B cell (primary cell): ENCODE data around the gene TRIM2. TPM values are rescaled to one million over a fixed set of nuclear protein-coding genes. Genes with fewer than 3 reads are reported as not detected.

Experiments
- ATAC-seq: fragments of 200-7000 bp; cut with Tn5 transposase; one replicate; pipeline ENCODE4 v1.10.0; 2021; ENCODE audit warnings: low read depth, mild to moderate bottlenecking, moderate number of reproducible peaks, moderate library complexity
- CTCF ChIA-PET: fragments of 350-600 bp; sonication (Branson Sonifier 250); formaldehyde crosslinking; loops from one replicate; lab custom pipeline; 2021; ENCODE audit warnings: antibody characterized with exemption, inconsistent platforms; lab: Charles Lee
- POLR2A ChIA-PET: fragments of 350-600 bp; sonication (Branson Sonifier 250); formaldehyde crosslinking; loops from one replicate; lab custom pipeline; 2021; ENCODE audit warnings: antibody characterized with exemption; lab: Charles Lee
- DNase-seq: peaks from one replicate; pipeline ENCODE4 v3.0.0; 2013
- H2AFZ ChIP-seq: 2 replicates; pipeline ENCODE4 v1.6.1; 2012; ENCODE audit warnings: mild to moderate bottlenecking, low read depth, low read length; ENCODE audit not compliant: insufficient read depth, poor library complexity, severe bottlenecking
- H3K27ac ChIP-seq, 2 donors: 1 replicate in 1 of 2; 2 replicates in 1 of 2; pipeline ENCODE4 v1.5.1; 2012 to 2013; ENCODE audit warnings: low read length in 2 of 2, mild to moderate bottlenecking in 2 of 2, moderate library complexity in 1 of 2
- H3K27me3 ChIP-seq, 4 experiments: fragments of 200-600 bp in 1 of 4; sonication (generic) in 1 of 4; replicated peaks in 1 of 4; 1 replicate in 2 of 4; 2 replicates in 2 of 4; pipeline versions ENCODE4 v1.6.1 to v1.7.0; 2013 to 2016; ENCODE audit warnings: low read length in 3 of 4, mild to moderate bottlenecking in 2 of 4, mixed read lengths in 1 of 4, moderate library complexity in 1 of 4; ENCODE audit not compliant: insufficient read depth in 4 of 4, control insufficient read depth in 3 of 4; ENCODE audit errors: control extremely low read depth in 1 of 4
- H3K36me3 ChIP-seq, 2 experiments: replicated peaks in 1 of 2; 1 replicate in 1 of 2; 2 replicates in 1 of 2; pipeline versions ENCODE4 v1.6.1 to v1.7.1; 2013; ENCODE audit warnings: low read length in 1 of 2; ENCODE audit not compliant: insufficient read depth in 2 of 2, control insufficient read depth in 1 of 2; ENCODE audit errors: control extremely low read depth in 1 of 2, extremely low read depth in 1 of 2
- H3K4me1 ChIP-seq, 2 donors: fragments of 200-600 bp in 1 of 2; sonication (generic) in 1 of 2; 1 replicate in 1 of 2; 2 replicates in 1 of 2; pipeline versions ENCODE4 v1.5.1 to v1.6.1; 2013 to 2017; ENCODE audit warnings: low read length in 2 of 2; ENCODE audit not compliant: control insufficient read depth in 2 of 2, insufficient read depth in 2 of 2
- H3K4me2 ChIP-seq: replicated peaks from 2 replicates; pipeline ENCODE3; 2012; ENCODE audit warnings: mild to moderate bottlenecking, low read depth, low read length; ENCODE audit not compliant: poor library complexity, severe bottlenecking
- H3K4me3 ChIP-seq, 5 experiments: fragments of 200-600 bp in 1 of 5; sonication (generic) in 1 of 5; 1 replicate in 3 of 5; 2 replicates in 2 of 5; pipeline versions ENCODE4 v1.5.1 to v1.7.0; 2011 to 2016; ENCODE audit warnings: low read length in 4 of 5, mild to moderate bottlenecking in 4 of 5, low read depth in 2 of 5, control low read depth in 1 of 5, moderate library complexity in 1 of 5; ENCODE audit not compliant: insufficient read depth in 1 of 5; ENCODE audit errors: control extremely low read depth in 1 of 5, extremely low read depth in 1 of 5
- H3K79me2 ChIP-seq: fragments of 200-600 bp; sonication (generic); one replicate; pipeline ENCODE4 v1.6.0; 2016; ENCODE audit warnings: low read length; ENCODE audit not compliant: control insufficient read depth, insufficient read depth
- H3K9ac ChIP-seq: fragments of 200-600 bp; sonication (generic); 2 replicates; pipeline ENCODE4 v1.6.1; 2017; ENCODE audit warnings: mild to moderate bottlenecking, low read length, moderate library complexity
- H3K9me3 ChIP-seq, 3 donors: one replicate each; pipeline versions ENCODE4 v1.6.1 to v1.7.1; 2013; ENCODE audit warnings: low read length in 2 of 3; ENCODE audit not compliant: control insufficient read depth in 2 of 3, insufficient read depth in 1 of 3; ENCODE audit errors: control extremely low read depth in 1 of 3
- H4K20me1 ChIP-seq: 2 replicates; pipeline ENCODE4 v1.6.0; 2012; ENCODE audit warnings: mild to moderate bottlenecking, low read length; ENCODE audit not compliant: insufficient read depth, control insufficient read depth, poor library complexity, severe bottlenecking
- H3K27ac Mint-ChIP-seq: one replicate; pipeline ENCODE4 v1.8.0; 2021; ENCODE audit warnings: mixed read lengths
- H3K27me3 Mint-ChIP-seq: one replicate; pipeline ENCODE4 v1.8.0; 2021; ENCODE audit warnings: mixed read lengths
- H3K4me1 Mint-ChIP-seq: one replicate; pipeline ENCODE4 v1.8.0; 2021; ENCODE audit warnings: mixed read lengths
- H3K4me3 Mint-ChIP-seq: one replicate; pipeline ENCODE4 v1.8.0; 2021; ENCODE audit warnings: mixed read lengths
- H3K9me3 Mint-ChIP-seq: one replicate; pipeline ENCODE4 v1.8.0; 2022; ENCODE audit warnings: mixed read lengths; ENCODE audit not compliant: insufficient read depth
- CTCF ChIP-seq: fragments of 200-600 bp; IDR thresholded peaks from one replicate; pipeline ENCODE4 v1.8.0; 2022; ENCODE audit warnings: antibody characterized with exemption, mild to moderate bottlenecking
- EZH2 ChIP-seq: IDR thresholded peaks from 2 replicates; pipeline ENCODE4 v1.6.1; 2012; ENCODE audit warnings: borderline replicate concordance, low read depth, mild to moderate bottlenecking, moderate library complexity, low read length; ENCODE audit not compliant: insufficient read depth, poor library complexity, severe bottlenecking
- WGBS: methylation state at CpG from one replicate; pipeline ENCODE4 v1.1.5; 2013; ENCODE audit warnings: missing lambda C conversion rate; ENCODE audit not compliant: insufficient coverage; 5-methylcytosine and 5-hydroxymethylcytosine counted together
- intact Hi-C: fragments of 100-400 bp; cut with micrococcal nuclease; formaldehyde crosslinking; loops from one replicate; pipeline ENCODE4 v1.10.0; 2022
- polyA plus RNA-seq: library from polyadenylated mRNA; depleted of rRNA; stranded (reverse); fragments of >200 nt; gene quantifications from 2 replicates; pipeline ENCODE4 v1.2.3, GENCODE V29; 2012
- total RNA-seq, 2 donors: library from RNA; stranded (reverse); fragments of 120-200 nt in 1 of 2; gene quantifications; 1 replicate in 1 of 2; 2 replicates in 1 of 2; pipeline versions ENCODE4 v1.2.3 to v1.2.4, GENCODE V29; 2013 to 2022

The TRIM2 gene
- total and polyA plus RNA-seq, 2 donors (not counting 1 experiment from before 2014, with no cell fraction given) = 1.2 to 6.4 TPM

GRCh38 chr4:153241970-153242838 is 38.0 kb downstream of the TRIM2 start:
- H3K36me3 ChIP-seq = no peaks in the 10 kb centered on the region
- no peak for DNase-seq
- CTCF ChIA-PET = no interaction called here
- Mint-ChIP-seq H3K27ac (no peak overlapping the region), H3K9me3 (no peaks in the 10 kb centered on the region), H3K4me3 (no peak overlapping the region), H3K27me3 (no peaks in the 10 kb centered on the region), H3K4me1 (no peaks in the 10 kb centered on the region)
- POLR2A ChIA-PET = no interaction called here
- H3K9ac ChIP-seq = no peak overlapping the region
- no peaks in the 10 kb centered on the region for H3K27me3 ChIP-seq
- H3K27ac ChIP-seq = no peak overlapping the region
- intact Hi-C loops = loop anchor here (10.0 kb wide), 2 partner anchors 223 to 343 kb away; partner anchors contain the start of gene TMEM131L
- H3K4me1 ChIP-seq = no peaks in the 10 kb centered on the region
- H2AFZ ChIP-seq = no peak overlapping the region
- H4K20me1 ChIP-seq = no peaks in the 10 kb centered on the region
- no peaks in the 10 kb centered on the region for H3K9me3 ChIP-seq
- no peak overlapping the region for H3K4me3 ChIP-seq
- ATAC-seq = no peak
- WGBS = 78% methylated on average over 6 of the region's 13 CpGs
- no peak overlapping the region for H3K4me2 ChIP-seq
- no peaks in the 10 kb centered on the region for H3K79me2 ChIP-seq
- TF ChIP-seq EZH2 = no peak
- TF ChIP-seq CTCF = no peak

GRCh38 chr4:153242839-153243324 is 38.6 kb downstream of the TRIM2 start:
- ChIA-PET CTCF (no interaction called here), POLR2A (no interaction called here)
- ATAC-seq (no peak), DNase-seq (no peak)
- Histone ChIP-seq H3K9me3 (no peaks in the 10 kb centered on the region), H3K4me2 (no peak overlapping the region), H2AFZ (no peak overlapping the region), H3K9ac (no peak overlapping the region), H3K36me3 (no peaks in the 10 kb centered on the region), H3K79me2 (no peaks in the 10 kb centered on the region), H3K27ac (no peak overlapping the region), H3K27me3 (no peaks in the 10 kb centered on the region), H4K20me1 (no peaks in the 10 kb centered on the region), H3K4me1 (no peaks in the 10 kb centered on the region), H3K4me3 (no peak overlapping the region)
- Mint-ChIP-seq H3K4me1 (no peaks in the 10 kb centered on the region), H3K9me3 (no peaks in the 10 kb centered on the region), H3K27me3 (no peaks in the 10 kb centered on the region), H3K27ac (no peak overlapping the region), H3K4me3 (no peak overlapping the region)
- WGBS = no CpG with 5 or more reads among the region's 3 CpGs
- no peak for TF ChIP-seq CTCF
- no peak for TF ChIP-seq EZH2
- intact Hi-C loops = loop anchor here (10.0 kb wide), 2 partner anchors 222 to 342 kb away; partner anchors contain the start of gene TMEM131L
